Measurements from ENCODE around the gene NEK2. TPM values are rescaled to one million over a fixed set of nuclear protein-coding genes. Genes with fewer than 3 reads are reported as not detected.

NEK2 gene
- total and polyA plus RNA-seq, 2 of the 13 experiments (the other 11 are each of a cell fraction or from before 2014, with no cell fraction given): 10.9 to 40.8 TPM

DNA sequence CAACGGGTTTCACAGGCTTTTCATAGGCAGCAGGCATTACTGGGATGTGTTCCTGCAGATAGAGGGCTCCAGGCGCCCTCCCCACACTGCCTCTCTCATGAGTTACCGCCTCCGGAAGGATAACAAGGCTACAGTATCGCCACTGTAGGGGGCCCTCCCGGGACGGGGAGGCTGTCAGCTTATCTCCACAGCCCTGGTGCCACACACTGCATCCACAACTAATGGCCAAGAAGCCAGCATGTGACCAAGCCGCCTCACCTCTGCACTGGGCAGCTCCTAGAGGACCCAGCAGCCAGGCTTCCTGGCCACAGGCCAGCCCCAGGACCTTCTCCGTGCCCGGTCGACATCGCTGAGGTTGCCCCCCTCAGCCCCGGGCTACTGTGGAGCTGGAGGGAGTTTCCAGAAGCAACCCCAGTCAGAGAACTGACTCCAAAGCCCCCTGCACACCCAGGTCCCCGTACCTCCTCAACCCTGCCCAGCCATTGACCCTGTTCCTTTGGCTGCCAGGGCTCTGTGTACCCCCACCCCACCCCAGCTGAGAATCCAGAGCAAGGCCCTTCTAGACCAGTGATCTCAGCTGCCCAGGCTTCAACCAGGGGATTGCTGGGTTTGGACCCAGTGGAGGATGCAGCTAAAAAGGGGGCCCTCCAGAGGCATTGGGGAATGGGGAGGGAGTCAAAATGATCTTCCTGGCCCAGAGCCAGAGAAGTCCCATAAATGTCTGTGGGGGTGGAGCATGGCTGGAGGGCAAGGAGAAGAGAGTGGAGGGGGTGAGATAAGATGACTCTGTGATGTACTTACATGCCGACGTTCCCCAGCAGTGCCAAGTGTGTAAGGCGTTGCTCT lies 45.0 kb downstream of the NEK2 start (continued):
- TF ChIP-seq, protein P1, sequence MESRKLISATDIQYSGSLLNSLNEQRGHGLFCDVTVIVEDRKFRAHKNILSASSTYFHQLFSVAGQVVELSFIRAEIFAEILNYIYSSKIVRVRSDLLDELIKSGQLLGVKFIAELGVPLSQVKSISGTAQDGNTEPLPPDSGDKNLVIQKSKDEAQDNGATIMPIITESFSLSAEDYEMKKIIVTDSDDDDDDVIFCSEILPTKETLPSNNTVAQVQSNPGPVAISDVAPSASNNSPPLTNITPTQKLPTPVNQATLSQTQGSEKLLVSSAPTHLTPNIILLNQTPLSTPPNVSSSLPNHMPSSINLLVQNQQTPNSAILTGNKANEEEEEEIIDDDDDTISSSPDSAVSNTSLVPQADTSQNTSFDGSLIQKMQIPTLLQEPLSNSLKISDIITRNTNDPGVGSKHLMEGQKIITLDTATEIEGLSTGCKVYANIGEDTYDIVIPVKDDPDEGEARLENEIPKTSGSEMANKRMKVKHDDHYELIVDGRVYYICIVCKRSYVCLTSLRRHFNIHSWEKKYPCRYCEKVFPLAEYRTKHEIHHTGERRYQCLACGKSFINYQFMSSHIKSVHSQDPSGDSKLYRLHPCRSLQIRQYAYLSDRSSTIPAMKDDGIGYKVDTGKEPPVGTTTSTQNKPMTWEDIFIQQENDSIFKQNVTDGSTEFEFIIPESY (CRISPR knock-in tag; IDR thresholded peaks at IDR 0.05): no peak
- peak; percentile 20; the same call in 1 of the 2 replicates for TF ChIP-seq ZNF614 (CRISPR knock-in tag; IDR thresholded peaks at IDR 0.05; ENCODE audit: borderline replicate concordance)
- no peak for TF ChIP-seq KDM5A (IDR thresholded peaks at IDR 0.05; ENCODE audit: borderline replicate concordance, low read length)
- no peak for TF ChIP-seq MAFG (CRISPR knock-in tag; IDR thresholded peaks at IDR 0.05)
- 0 out of 2 replicates have a peak, but pooled peaks have one; percentile 62 for TF ChIP-seq MEIS2 (CRISPR knock-in tag; IDR thresholded peaks at IDR 0.05)
- TF ChIP-seq, protein P2, sequence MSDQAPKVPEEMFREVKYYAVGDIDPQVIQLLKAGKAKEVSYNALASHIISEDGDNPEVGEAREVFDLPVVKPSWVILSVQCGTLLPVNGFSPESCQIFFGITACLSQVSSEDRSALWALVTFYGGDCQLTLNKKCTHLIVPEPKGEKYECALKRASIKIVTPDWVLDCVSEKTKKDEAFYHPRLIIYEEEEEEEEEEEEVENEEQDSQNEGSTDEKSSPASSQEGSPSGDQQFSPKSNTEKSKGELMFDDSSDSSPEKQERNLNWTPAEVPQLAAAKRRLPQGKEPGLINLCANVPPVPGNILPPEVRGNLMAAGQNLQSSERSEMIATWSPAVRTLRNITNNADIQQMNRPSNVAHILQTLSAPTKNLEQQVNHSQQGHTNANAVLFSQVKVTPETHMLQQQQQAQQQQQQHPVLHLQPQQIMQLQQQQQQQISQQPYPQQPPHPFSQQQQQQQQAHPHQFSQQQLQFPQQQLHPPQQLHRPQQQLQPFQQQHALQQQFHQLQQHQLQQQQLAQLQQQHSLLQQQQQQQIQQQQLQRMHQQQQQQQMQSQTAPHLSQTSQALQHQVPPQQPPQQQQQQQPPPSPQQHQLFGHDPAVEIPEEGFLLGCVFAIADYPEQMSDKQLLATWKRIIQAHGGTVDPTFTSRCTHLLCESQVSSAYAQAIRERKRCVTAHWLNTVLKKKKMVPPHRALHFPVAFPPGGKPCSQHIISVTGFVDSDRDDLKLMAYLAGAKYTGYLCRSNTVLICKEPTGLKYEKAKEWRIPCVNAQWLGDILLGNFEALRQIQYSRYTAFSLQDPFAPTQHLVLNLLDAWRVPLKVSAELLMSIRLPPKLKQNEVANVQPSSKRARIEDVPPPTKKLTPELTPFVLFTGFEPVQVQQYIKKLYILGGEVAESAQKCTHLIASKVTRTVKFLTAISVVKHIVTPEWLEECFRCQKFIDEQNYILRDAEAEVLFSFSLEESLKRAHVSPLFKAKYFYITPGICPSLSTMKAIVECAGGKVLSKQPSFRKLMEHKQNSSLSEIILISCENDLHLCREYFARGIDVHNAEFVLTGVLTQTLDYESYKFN (CRISPR knock-in tag; conservative IDR thresholded peaks at IDR 0.05): peak; percentile 26; the same call in 1 of the 2 replicates
- no peak for TF ChIP-seq AKAP8 (CRISPR knock-in tag; IDR thresholded peaks at IDR 0.05)
- TF ChIP-seq FOXK2 (IDR thresholded peaks at IDR 0.05): no peak
- TF ChIP-seq ZEB1 (IDR thresholded peaks at IDR 0.05; ENCODE audit: insufficient replicate concordance, low read depth): no peak
- no peak for TF ChIP-seq ZFP82 (CRISPR knock-in tag; IDR thresholded peaks at IDR 0.05; ENCODE audit: borderline replicate concordance)
- no peak for TF ChIP-seq EED (CRISPR knock-in tag; IDR thresholded peaks at IDR 0.05)
- TF ChIP-seq PAWR (CRISPR knock-in tag; IDR thresholded peaks at IDR 0.05; ENCODE audit: borderline replicate concordance): no peak
- no peak for TF ChIP-seq ZNF350 (CRISPR knock-in tag; IDR thresholded peaks at IDR 0.05; ENCODE audit: borderline replicate concordance, low read depth)
- peak; percentile 88 for TF ChIP-seq ETV5 (CRISPR knock-in tag; IDR thresholded peaks at IDR 0.05; ENCODE audit: borderline replicate concordance)
- TF ChIP-seq, protein P3, sequence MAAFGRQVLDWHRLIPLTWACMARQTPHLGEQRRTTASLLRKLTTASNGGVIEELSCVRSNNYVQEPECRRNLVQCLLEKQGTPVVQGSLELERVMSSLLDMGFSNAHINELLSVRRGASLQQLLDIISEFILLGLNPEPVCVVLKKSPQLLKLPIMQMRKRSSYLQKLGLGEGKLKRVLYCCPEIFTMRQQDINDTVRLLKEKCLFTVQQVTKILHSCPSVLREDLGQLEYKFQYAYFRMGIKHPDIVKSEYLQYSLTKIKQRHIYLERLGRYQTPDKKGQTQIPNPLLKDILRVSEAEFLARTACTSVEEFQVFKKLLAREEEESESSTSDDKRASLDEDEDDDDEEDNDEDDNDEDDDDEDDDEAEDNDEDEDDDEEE (CRISPR knock-in tag; IDR thresholded peaks at IDR 0.05): 0 out of 2 replicates have a peak, but pooled peaks have one; percentile 30
- TF ChIP-seq, protein P4, sequence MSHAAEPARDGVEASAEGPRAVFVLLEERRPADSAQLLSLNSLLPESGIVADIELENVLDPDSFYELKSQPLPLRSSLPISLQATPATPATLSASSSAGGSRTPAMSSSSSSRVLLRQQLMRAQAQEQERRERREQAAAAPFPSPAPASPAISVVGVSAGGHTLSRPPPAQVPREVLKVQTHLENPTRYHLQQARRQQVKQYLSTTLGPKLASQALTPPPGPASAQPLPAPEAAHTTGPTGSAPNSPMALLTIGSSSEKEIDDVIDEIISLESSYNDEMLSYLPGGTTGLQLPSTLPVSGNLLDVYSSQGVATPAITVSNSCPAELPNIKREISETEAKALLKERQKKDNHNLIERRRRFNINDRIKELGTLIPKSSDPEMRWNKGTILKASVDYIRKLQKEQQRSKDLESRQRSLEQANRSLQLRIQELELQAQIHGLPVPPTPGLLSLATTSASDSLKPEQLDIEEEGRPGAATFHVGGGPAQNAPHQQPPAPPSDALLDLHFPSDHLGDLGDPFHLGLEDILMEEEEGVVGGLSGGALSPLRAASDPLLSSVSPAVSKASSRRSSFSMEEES (CRISPR knock-in tag; IDR thresholded peaks at IDR 0.05): 0 out of 2 replicates have a peak, but pooled peaks have one; percentile 33
- TF ChIP-seq HOXA3 (CRISPR knock-in tag; IDR thresholded peaks at IDR 0.05): 0 out of 2 replicates have a peak, but pooled peaks have one; percentile 17
- no peak for TF ChIP-seq NFIB (CRISPR knock-in tag; IDR thresholded peaks at IDR 0.05; ENCODE audit: borderline replicate concordance)
- 0 out of 2 replicates have a peak, but pooled peaks have one; percentile 40 for TF ChIP-seq GATAD2A (CRISPR knock-in tag; IDR thresholded peaks at IDR 0.05)

Data from HepG2 (cell line).